ENCODE measurements around the gene SLC5A3. TPM values are rescaled to one million over a fixed set of nuclear protein-coding genes. Genes with fewer than 3 reads are reported as not detected.

The SLC5A3 gene
- polyA plus RNA-seq, 1 experiment, result 1.9 TPM

- no peak for DNase-seq (ENCODE audit: low read depth)
- TF ChIP-seq CTCF (IDR thresholded peaks at IDR 0.05; ENCODE audit: insufficient read depth, low read depth, low read length), result no peak
- ChIA-PET CTCF (interaction anchor here (0.5 kb wide), 1 partner anchor 90 kb away, joined by 3 read pairs; no protein-coding TSS in a partner anchor), POLR2A (no interaction called here)
- no peaks in the 10 kb centered on the region for H3K27me3 ChIP-seq (ENCODE audit: control insufficient read depth, insufficient read depth, low read length)
- no peaks in the 10 kb centered on the region for H3K36me3 ChIP-seq (ENCODE audit: control insufficient read depth, insufficient read depth, low read length)
- H3K4me3 ChIP-seq (ENCODE audit: low read depth, low read length), result no peak overlapping the region
Measured at GRCh38 chr21:34112316-34113033, 39.1 kb downstream of the SLC5A3 start.

- ChIA-PET CTCF (interaction anchor here (0.7 to 1.6 kb wide), 3 partner anchors 15 to 224 kb away, joined by 3 to 4 read pairs (median 3); no protein-coding TSS in a partner anchor), POLR2A (no interaction called here)
- no peak for DNase-seq (ENCODE audit: low read depth)
- no peak overlapping the region for H3K4me3 ChIP-seq (ENCODE audit: low read depth, low read length)
- H3K36me3 ChIP-seq (ENCODE audit: control insufficient read depth, insufficient read depth, low read length), result no peaks in the 10 kb centered on the region
- no peak for TF ChIP-seq CTCF (IDR thresholded peaks at IDR 0.05; ENCODE audit: insufficient read depth, low read depth, low read length)
- H3K27me3 ChIP-seq (ENCODE audit: control insufficient read depth, insufficient read depth, low read length), result no peaks in the 10 kb centered on the region
Measured at GRCh38 chr21:34113842-34114241, 40.5 kb downstream of the SLC5A3 start.

- Histone ChIP-seq H3K36me3 (ENCODE audit: control insufficient read depth, insufficient read depth, low read length) (no peaks in the 10 kb centered on the region), H3K27me3 (ENCODE audit: control insufficient read depth, insufficient read depth, low read length) (no peaks in the 10 kb centered on the region), H3K4me3 (ENCODE audit: low read depth, low read length) (no peak overlapping the region)
- no peak for DNase-seq (ENCODE audit: low read depth)
- ChIA-PET POLR2A (no interaction called here), CTCF (interaction anchor here (1.4 kb wide), 1 partner anchor 223 kb away, joined by 3 read pairs; no protein-coding TSS in a partner anchor)
- no peak for TF ChIP-seq CTCF (IDR thresholded peaks at IDR 0.05; ENCODE audit: insufficient read depth, low read depth, low read length)
Measured at GRCh38 chr21:34115160-34115559, 41.8 kb downstream of the SLC5A3 start.

GRCh38 chr21:34116569-34116968 lies 43.2 kb downstream of the SLC5A3 start:
- CTCF ChIA-PET, result no interaction called here
- TF ChIP-seq CTCF (IDR thresholded peaks at IDR 0.05; ENCODE audit: insufficient read depth, low read depth, low read length), result no peak
- POLR2A ChIA-PET, result no interaction called here
- no peak for DNase-seq (ENCODE audit: low read depth)
- Histone ChIP-seq H3K36me3 (ENCODE audit: control insufficient read depth, insufficient read depth, low read length) (no peaks in the 10 kb centered on the region), H3K27me3 (ENCODE audit: control insufficient read depth, insufficient read depth, low read length) (no peaks in the 10 kb centered on the region), H3K4me3 (ENCODE audit: low read depth, low read length) (no peak overlapping the region)

- H3K27me3 ChIP-seq (ENCODE audit: control insufficient read depth, insufficient read depth, low read length), result no peaks in the 10 kb centered on the region
- POLR2A ChIA-PET, result no interaction called here
- TF ChIP-seq CTCF (IDR thresholded peaks at IDR 0.05; ENCODE audit: insufficient read depth, low read depth, low read length), result no peak
Measured at GRCh38 chr21:34120867-34121266, 47.5 kb downstream of the SLC5A3 start.

More at GRCh38 chr21:34120867-34121266, 47.5 kb downstream of the SLC5A3 start:
- no peak for DNase-seq (ENCODE audit: low read depth)
- CTCF ChIA-PET, result interaction anchor here (0.6 to 1.8 kb wide), 4 partner anchors 9 to 227 kb away, joined by 3 to 11 read pairs (median 4); no protein-coding TSS in a partner anchor
- Histone ChIP-seq H3K36me3 (ENCODE audit: control insufficient read depth, insufficient read depth, low read length) (no peaks in the 10 kb centered on the region), H3K4me3 (ENCODE audit: low read depth, low read length) (no peak overlapping the region)

Measured in BJ (cell line).